MM.1S (cell line): ENCODE measurements around the gene TEX2.

ENCODE experiments used
- DNase-seq: peaks from one replicate; pipeline ENCODE4 v3.0.0-alpha.2; 2015
- H2AFZ ChIP-seq: fragments of 300-600 bp; sonication (generic); 2 replicates; pipeline ENCODE4 v1.6.0; 2016; ENCODE audit warnings: antibody characterized with exemption, low read length
- H3F3A ChIP-seq: fragments of 300-600 bp; sonication (generic); 2 replicates; pipeline ENCODE4 v1.6.1; 2016; ENCODE audit warnings: mild to moderate bottlenecking, antibody characterized with exemption, low read length, moderate library complexity, mixed read lengths; ENCODE audit not compliant: insufficient read depth
- H3K27ac ChIP-seq: fragments of 300-600 bp; sonication (generic); 2 replicates; pipeline ENCODE4 v1.5.1; 2016; ENCODE audit warnings: mild to moderate bottlenecking, low read length
- H3K27me3 ChIP-seq: fragments of 300-600 bp; sonication (generic); replicated peaks from 2 replicates; pipeline ENCODE4 v1.6.0; 2016; ENCODE audit warnings: low read length; ENCODE audit not compliant: insufficient read depth
- H3K36me3 ChIP-seq: fragments of 300-600 bp; sonication (generic); replicated peaks from 2 replicates; pipeline ENCODE4 v1.6.1; 2016; ENCODE audit warnings: mild to moderate bottlenecking, low read length, mixed read lengths; ENCODE audit not compliant: insufficient read depth
- H3K4me1 ChIP-seq: fragments of 300-600 bp; sonication (generic); 2 replicates; pipeline ENCODE4 v1.6.1; 2016; ENCODE audit warnings: low read length, mixed read lengths
- H3K4me2 ChIP-seq: fragments of 300-600 bp; sonication (generic); 2 replicates; pipeline ENCODE4 v1.6.0; 2016; ENCODE audit warnings: low read depth, low read length
- H3K4me3 ChIP-seq: fragments of 300-600 bp; sonication (generic); 2 replicates; pipeline ENCODE4 v1.5.1; 2016; ENCODE audit warnings: low read length, mixed read lengths
- H3K79me2 ChIP-seq: fragments of 300-600 bp; sonication (generic); 2 replicates; pipeline ENCODE4 v1.6.1; 2016; ENCODE audit warnings: mixed run types, low read length, mixed read lengths
- H3K9ac ChIP-seq: fragments of 300-600 bp; sonication (generic); 2 replicates; pipeline ENCODE4 v1.6.1; 2016; ENCODE audit warnings: low read length, mixed read lengths
- H3K9me2 ChIP-seq: fragments of 300-600 bp; sonication (generic); replicated peaks from 2 replicates; pipeline ENCODE4 v1.6.1; 2016; ENCODE audit warnings: mild to moderate bottlenecking, low read length, mixed read lengths; ENCODE audit not compliant: insufficient read depth
- H3K9me3 ChIP-seq: fragments of 300-600 bp; sonication (generic); replicated peaks from 2 replicates; pipeline ENCODE4 v1.6.1; 2016; ENCODE audit warnings: mild to moderate bottlenecking, low read length, mixed read lengths; ENCODE audit not compliant: insufficient read depth
- H4K20me1 ChIP-seq: fragments of 300-600 bp; sonication (generic); 2 replicates; pipeline ENCODE4 v1.6.1; 2016; ENCODE audit warnings: mild to moderate bottlenecking, low read length, moderate library complexity, mixed read lengths; ENCODE audit not compliant: insufficient read depth
- EZH2 ChIP-seq: fragments of 300-600 bp; sonication (generic); optimal IDR thresholded peaks from 2 replicates; pipeline ENCODE3; 2017; ENCODE audit warnings: low read depth, mild to moderate bottlenecking, antibody characterized with exemption, low read length, mixed read lengths
- EZH2phosphoT487 ChIP-seq: fragments of 300-600 bp; sonication (generic); IDR thresholded peaks from 2 replicates; pipeline ENCODE4 v1.6.1; 2018; ENCODE audit warnings: antibody characterized with exemption, low read length
- TF ChIP-seq, protein P1 (sequence below): fragments of 300-600 bp; sonication (generic); IDR thresholded peaks from 2 replicates; pipeline ENCODE4 v1.5.1; 2016; ENCODE audit warnings: antibody characterized with exemption, low read length, mixed read lengths

TEX2 gene

DNA sequence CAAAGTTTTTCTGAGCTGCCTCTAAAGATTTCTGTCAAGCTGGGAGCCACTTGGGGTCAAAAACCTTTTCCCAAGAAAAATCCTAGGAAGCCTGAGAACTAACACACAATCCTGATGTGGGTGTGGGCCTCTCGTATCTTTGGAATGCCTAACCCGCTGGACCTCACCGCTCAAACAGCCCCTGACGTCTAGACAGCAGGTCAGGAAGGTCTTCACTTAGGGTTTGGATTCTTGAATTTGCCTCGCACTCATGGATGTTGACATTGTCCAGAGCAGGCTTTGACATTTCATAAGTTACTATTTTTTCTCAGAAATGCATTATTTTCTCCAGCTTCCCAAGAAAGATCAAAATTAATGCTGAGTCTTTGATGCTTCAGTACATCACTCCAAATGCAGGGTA, 18.9 kb downstream of the TEX2 start:
- Histone ChIP-seq H3K36me3 (no peaks in the 10 kb centered on the region), H4K20me1 (no peaks in the 10 kb centered on the region; the same call in 1 of the 2 replicates), H3K27me3 (no peaks in the 10 kb centered on the region), H3F3A (no peaks in the 10 kb centered on the region), H3K9me2 (no peaks in the 10 kb centered on the region), H3K4me2 (no peak overlapping the region), H3K9ac (no peak overlapping the region), H3K79me2 (peaks cover 89% of the 10 kb centered on the region), H3K4me3 (no peak overlapping the region), H3K9me3 (no peaks in the 10 kb centered on the region), H2AFZ (no peak overlapping the region), H3K4me1 (no peaks in the 10 kb centered on the region), H3K27ac (no peak overlapping the region)
- TF ChIP-seq EZH2phosphoT487 (no peak), EZH2 (no peak)
- TF ChIP-seq, protein P1, sequence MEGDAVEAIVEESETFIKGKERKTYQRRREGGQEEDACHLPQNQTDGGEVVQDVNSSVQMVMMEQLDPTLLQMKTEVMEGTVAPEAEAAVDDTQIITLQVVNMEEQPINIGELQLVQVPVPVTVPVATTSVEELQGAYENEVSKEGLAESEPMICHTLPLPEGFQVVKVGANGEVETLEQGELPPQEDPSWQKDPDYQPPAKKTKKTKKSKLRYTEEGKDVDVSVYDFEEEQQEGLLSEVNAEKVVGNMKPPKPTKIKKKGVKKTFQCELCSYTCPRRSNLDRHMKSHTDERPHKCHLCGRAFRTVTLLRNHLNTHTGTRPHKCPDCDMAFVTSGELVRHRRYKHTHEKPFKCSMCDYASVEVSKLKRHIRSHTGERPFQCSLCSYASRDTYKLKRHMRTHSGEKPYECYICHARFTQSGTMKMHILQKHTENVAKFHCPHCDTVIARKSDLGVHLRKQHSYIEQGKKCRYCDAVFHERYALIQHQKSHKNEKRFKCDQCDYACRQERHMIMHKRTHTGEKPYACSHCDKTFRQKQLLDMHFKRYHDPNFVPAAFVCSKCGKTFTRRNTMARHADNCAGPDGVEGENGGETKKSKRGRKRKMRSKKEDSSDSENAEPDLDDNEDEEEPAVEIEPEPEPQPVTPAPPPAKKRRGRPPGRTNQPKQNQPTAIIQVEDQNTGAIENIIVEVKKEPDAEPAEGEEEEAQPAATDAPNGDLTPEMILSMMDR, result no peak
- no peak for DNase-seq

DNA sequence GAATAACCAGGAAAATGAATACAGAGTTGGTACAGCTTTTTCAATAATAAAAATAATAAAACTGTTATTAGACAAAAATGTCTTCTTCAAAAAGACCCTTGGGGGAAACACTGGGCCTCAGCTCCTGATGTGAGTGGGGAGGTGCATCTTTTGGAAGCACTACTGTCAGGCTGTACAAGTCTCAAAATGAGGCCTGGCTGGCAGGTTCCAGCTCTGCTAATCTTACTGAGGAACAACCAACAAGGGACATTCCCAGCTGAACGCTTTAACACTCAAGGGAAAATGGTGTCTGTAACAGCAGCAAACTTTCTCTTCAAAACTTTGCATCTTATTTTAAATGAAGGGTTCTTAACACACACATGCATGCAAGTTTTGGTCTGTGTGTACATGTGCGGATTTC, 19.7 kb downstream of the TEX2 start:
- Histone ChIP-seq H3K36me3 (no peaks in the 10 kb centered on the region), H3K4me3 (no peak overlapping the region), H3K4me2 (no peak overlapping the region), H3F3A (no peaks in the 10 kb centered on the region), H3K27ac (no peak overlapping the region), H3K9me3 (no peaks in the 10 kb centered on the region), H3K79me2 (peaks cover 89% of the 10 kb centered on the region), H2AFZ (no peak overlapping the region), H4K20me1 (no peaks in the 10 kb centered on the region), H3K4me1 (no peaks in the 10 kb centered on the region), H3K27me3 (no peaks in the 10 kb centered on the region), H3K9me2 (no peaks in the 10 kb centered on the region), H3K9ac (no peak overlapping the region)
- TF ChIP-seq, protein P1, result no peak
- TF ChIP-seq EZH2 (no peak), EZH2phosphoT487 (no peak)
- no peak for DNase-seq

DNA sequence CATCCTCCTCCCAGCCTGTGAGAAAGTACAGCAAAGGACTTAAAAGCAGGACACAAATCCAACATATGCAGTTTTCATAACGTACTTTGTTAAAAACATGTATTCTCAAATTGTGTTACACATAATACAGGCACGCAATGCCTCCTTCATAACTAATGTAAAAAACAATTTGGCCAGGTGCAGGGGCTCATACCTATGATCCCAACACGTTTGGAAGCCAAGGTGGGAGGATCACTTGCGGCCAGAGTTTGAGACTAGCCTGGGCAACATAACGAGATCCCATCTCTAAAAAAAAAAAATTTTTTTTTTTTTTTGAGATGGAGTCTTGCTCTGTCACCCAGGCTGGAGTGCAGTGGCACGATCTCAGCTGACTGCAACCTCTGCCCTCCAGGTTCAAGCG, 20.4 kb downstream of the TEX2 start:
- H4K20me1 ChIP-seq, result peaks cover under 1% of the 10 kb centered on the region; the same call in 1 of the 2 replicates
- no peak overlapping the region for H2AFZ ChIP-seq
- TF ChIP-seq, protein P1, result no peak
- TF ChIP-seq EZH2phosphoT487 (no peak), EZH2 (no peak)
- no peaks in the 10 kb centered on the region for H3K36me3 ChIP-seq
- H3K27ac ChIP-seq, result no peak overlapping the region
- H3K79me2 ChIP-seq, result peaks cover 89% of the 10 kb centered on the region
- H3K9me2 ChIP-seq, result no peaks in the 10 kb centered on the region
- H3K9ac ChIP-seq, result no peak overlapping the region
- no peak overlapping the region for H3K4me3 ChIP-seq
- no peaks in the 10 kb centered on the region for H3K9me3 ChIP-seq
- no peak overlapping the region for H3K4me2 ChIP-seq
- H3K4me1 ChIP-seq, result no peaks in the 10 kb centered on the region
- H3F3A ChIP-seq, result no peaks in the 10 kb centered on the region
- no peaks in the 10 kb centered on the region for H3K27me3 ChIP-seq
- no peak for DNase-seq
